SIG-M5 treated with dmso at 0.1 percent for 504 hours (cell line): ENCODE data around the gene PRKAG2.
A peak's percentile ranks its signal among the peaks of the same experiment; 100 is the strongest.

Experiments used
- DNase-seq: peaks from one replicate; lab custom pipeline; 2025; ENCODE audit not compliant: unreplicated experiment; lab: John Stamatoyannopoulos, UW

The PRKAG2 gene

DNA sequence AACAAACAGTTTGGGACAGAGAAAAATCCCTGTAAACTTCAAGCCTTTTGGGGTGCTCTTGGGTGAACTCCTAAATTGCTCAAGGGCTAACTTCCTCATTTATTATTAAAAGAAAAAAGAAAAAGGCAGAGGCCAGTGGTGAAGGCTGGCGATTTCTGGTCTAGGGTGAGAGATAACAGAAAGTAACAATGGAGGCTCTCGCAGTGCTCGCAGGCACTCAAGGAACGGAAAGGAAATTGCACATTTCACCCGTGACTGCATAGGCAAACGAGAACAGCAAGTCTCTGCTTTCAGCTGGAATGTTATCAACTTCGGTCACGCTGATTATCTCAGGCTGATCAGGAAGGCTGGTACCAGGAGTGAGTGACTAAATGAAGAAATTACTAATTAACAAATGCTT lies 70.7 kb downstream of the PRKAG2 start:
- DNase-seq: no peak

DNA sequence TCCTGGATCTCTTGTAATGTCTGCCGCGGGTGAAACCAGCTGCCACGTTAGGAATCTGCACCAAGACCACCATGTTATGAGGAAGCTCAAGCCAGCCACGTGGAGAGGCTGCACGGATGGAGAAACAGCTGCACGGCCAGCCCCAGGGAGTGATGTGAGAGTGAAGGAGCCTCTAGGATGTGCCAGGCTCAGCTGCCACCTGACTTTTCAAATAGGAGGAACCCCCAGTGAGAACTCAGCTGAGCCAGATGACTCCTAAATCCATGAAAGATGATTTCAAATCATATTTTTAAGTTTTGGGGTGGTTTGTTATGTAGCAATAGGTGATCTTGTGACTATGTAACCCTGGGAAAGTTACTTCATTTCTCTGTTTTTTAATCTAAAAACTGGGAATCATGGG lies 71.7 kb downstream of the PRKAG2 start:
- DNase-seq: no peak

DNA sequence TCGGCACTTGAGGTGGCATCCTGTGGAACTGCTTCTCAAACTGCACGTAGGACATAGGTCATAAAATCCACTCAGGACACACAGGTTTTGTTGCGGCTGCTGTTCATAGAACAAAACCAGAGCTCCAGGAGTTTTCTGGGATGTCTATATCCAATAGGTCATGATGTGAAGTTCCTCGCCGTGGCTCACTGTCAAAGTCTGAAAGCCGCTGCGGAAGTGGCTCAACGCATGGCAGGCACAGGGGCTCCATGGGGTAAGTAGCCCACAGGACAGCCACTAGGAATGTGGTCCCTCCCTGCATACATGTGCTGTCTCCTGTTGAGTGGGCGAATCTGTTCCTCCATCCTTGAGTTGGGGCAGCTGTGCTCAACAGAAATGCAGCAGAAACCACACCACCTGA lies 72.2 kb downstream of the PRKAG2 start:
- no peak for DNase-seq

DNA sequence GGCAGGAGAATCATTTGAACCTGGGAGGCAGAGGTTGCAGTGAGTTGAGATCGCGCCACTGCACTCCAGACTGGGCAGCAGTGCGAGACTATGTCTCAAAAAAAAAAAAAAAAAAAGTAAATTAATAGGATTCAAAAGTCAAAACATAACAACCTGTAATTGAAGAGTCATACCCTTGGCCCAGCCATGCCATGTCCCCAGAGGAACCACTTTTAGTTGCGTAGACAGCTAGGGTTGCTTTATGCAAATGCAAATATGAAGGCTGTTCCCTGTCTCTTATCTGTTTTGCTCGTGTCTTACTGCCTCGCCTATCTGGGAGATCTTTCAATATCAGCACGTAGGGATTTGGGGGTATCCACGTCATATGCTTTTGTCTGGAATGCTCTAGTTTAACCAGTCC lies 73.1 kb downstream of the PRKAG2 start:
- DNase-seq: no peak

DNA sequence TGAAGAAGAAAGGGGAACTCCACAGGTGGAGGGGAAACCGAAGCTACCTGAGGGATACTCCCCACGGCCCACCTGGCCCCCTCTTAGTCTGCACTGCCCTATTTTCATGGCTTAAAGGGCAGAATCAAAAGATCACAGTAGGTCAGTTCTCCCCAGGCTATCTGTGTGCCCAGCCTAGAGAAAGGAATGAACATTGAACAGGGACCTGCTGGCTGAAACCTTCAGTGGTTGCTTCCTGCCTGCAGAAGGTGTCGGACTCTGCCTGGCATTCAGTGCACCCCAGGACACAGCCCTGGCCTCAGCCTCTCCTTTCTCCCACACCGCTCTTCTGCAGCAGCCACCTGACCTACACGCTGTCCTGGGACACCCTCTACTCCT lies 74.5 kb downstream of the PRKAG2 start:
- no peak for DNase-seq

DNA sequence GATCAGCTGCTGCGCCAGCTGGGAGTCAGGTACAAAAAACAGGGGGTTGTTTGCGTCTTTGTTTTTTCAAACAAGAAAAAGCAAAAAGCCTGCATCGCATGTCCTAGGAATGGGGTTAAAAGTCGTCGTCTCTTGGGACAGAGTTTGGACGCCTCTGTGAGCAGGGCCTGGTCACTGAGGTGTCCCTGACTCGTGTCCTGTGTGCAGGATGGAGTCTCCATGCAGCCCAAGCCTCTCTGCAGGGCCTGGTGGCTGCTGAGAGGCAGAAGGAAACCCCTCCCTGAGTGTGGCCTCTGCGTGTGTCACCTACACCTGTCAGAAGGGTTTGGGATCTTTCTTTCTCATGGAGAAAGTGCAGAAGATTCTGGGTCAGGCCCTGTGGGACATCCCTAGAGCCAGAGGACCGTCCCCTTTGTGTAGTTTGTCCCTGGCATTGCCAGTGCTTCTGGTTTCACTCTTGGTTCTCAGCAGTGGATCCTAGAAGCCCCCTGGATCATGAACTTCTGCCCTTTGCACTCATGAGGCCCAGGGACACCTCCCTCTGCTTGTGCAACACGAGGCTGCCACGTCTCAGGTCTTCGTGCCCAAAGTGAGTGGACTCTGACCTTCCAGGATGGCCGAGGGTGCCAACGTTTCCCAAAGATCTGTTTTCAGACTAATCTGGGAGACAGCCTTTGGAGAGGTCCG lies 75.0 kb downstream of the PRKAG2 start:
- DNase-seq: no peak

DNA sequence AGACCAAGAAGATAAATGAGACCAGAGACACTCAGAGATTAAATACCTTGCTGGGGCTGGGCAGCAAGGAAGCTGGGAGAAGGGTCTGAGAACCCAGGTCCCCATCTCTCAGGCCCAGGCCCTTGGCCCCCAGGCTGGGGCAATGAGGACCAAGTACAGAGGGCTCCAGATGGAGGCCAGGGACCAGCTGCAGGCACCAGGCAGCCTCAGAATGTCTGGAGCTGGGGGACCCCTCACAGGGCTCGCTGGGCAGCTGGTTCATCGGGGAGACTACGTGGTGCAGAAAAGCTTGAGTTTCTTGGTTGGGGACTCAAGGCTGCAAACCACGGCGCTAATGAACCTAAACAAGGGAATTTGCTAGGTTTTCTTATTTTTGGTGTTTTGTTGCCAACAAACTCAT lies 75.6 kb downstream of the PRKAG2 start:
- no peak for DNase-seq

DNA sequence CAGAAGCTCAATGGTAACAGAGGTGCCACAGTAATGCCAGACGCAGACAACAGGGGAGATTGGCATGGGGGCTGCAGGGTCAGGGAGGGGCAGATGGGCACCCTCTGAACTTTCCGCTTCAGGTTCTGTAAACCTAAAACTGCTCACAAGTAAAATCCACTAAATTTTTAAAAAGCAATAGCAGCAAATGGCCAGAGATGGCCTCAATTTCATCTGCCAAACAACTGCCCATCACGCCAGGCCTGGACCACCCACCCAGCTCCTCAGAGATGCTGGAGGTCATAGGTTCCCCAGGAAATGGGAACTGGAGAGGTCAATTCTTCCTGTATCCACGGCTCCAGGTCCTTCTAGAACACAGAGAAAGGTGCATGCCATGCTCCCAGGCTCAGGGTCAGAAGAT lies 76.1 kb downstream of the PRKAG2 start:
- DNase-seq: no peak

DNA sequence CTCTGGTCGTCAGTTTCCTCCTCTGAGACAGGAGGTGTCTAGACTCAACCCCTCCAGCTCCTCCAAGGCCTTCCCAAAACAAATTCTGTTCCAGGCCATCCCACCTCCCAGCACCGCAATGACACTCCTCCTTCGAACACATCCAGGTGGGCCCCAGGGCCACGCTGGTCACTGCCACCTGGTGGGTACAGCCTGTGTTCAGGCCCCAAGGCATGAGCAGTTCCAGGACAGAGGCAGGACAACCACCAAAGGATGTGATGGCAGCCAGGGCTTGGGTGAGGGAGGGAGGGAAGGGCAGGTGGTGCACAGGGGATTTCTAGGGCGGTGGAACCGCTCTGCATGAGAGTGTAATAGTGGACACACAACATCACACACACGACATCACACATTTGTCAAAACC lies 76.5 kb downstream of the PRKAG2 start:
- DNase-seq: no peak

DNA sequence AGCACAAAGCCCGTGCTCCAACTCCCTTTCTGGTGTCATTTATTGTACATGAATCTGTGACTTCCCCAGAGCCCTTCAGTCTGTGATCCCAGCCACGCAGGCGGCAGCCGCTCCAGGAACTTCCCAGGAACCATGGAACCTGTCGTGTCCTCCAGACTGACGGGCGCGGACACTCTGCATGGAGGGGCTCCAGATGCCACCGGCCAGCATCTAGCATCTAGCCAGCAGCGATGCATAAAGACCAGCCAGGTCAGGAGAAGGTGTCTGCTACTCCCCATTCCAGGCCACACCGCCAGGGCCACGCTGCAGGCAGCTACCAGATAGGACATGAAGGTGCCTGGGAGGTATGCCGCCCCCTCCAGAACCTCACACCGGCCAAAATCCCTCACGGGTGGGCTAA lies 77.4 kb downstream of the PRKAG2 start:
- DNase-seq: no peak

DNA sequence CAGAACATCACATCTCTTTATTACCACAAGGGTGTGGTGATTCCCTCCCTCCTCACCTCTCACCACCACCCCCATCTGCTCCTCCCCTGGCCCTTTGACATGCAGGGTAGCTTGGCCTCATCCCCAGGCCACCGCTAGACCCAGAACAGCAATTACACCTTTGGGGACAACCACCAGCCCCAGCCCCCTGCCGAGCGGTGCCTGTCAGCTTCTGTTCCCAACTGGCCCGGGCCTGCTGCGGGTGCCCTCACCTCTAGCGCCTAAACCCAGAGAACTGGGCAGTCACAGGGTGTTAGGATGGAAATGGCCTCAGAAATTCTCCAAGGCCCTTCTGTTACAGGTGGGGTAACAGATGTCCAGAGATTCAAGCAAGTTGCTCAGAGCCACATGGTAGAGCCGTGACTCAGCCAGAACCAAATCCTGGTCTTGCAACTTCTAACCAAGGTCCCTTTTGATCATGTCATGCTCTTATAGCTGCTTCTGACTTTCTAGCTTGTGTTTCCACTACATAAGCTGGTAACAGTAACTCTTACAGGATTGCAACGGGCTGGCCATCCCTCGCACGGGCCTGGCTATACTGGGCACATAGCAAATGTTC lies 78.0 kb downstream of the PRKAG2 start:
- DNase-seq: no peak

DNA sequence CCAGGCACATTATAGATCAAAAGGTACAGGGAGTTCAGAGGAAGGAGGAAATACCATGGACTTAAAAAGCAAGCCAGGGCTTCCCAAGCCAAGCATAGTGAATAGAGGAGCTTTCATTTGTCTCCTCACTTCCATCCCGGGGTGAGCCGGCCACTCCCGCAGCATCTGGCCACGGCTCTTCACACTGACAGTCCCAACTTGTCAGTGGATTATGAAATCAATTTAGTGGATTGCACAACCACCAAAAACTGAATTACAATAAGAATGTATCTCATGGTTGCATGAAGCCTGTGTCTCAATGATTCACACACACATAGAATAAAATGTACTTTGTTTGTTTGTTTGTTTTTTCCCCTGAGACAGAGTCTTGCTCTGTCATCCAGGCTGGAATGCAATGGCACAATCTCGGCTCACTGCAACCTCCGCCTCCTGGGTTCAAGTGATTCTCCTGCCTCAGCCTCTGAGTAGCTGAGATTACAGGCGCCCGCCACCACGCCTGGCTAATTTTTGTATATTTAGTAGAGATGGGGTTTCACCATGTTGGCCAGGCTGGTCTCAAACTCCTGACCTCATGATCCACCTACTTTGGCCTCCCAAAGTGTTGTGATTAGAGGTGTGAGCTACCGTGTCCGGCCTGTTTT lies 79.1 kb downstream of the PRKAG2 start:
- DNase-seq: peak; percentile 59

DNA sequence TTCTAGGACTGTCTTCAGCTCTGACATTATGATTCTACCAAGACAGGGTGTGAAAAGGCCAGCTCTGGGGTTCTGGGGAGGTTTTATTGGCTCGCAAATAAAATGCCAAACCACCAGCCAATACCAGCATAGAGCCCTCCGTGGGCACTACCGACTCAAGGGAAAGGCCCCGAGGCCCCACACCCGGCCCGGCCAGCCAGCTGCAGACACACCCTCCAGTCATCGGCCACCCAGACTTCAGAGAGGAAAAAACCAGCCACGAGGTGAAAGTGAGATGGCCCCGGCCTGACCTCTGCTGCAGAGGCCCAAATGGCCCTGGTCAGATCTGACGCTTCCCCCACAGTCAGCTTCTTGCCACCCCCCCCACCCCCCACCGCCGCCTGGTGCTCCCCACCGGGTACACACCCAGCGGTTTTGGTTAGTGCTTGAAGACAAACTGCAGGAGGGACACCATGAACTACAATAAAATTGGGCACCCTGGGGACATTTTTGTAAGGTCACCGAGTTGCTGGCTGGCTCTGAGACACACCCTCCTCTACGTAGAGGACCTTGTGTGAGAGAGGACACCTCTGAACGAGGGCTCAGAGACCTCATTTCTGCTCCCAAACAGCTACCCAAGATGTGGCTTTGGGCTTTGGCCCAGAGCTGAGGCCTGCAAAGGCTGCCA lies 79.9 kb downstream of the PRKAG2 start:
- no peak for DNase-seq

DNA sequence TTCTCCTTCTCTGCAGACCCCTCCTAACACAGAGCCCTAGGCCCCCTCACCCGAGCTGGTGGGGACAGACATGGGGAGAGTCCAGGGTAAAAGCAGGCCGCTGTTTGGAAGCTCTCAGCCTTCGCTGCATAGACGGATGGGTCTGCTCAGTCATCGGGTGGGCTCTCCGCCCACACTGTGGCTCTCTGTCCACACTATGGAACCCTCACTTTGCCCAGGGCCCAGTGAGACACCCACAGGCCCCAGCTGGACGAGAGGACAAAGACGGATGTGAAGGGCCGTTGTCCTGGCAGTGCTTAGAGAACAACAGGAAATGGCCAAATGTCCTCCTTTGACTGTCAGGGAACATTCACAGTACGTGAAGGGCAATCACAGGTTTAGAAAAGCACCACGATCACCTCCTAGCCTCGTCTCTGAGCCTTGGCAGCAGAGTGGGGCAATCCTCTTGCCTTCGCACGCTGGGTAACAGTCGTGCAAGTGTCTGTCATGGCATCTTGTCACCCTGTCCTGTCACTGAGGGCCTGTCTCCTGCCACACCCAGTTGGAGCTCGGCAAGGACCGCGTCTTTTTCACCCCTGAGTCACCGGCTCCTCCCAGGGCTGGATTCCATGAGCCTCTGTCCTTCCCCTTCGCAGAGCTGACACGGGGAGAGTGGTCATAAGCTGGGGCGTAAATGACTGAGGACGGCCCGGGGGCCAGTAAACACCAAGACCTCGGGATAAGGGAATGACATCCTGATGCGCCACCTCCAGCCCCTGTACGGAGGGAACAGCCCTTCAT lies 80.6 kb downstream of the PRKAG2 start:
- DNase-seq: no peak

DNA sequence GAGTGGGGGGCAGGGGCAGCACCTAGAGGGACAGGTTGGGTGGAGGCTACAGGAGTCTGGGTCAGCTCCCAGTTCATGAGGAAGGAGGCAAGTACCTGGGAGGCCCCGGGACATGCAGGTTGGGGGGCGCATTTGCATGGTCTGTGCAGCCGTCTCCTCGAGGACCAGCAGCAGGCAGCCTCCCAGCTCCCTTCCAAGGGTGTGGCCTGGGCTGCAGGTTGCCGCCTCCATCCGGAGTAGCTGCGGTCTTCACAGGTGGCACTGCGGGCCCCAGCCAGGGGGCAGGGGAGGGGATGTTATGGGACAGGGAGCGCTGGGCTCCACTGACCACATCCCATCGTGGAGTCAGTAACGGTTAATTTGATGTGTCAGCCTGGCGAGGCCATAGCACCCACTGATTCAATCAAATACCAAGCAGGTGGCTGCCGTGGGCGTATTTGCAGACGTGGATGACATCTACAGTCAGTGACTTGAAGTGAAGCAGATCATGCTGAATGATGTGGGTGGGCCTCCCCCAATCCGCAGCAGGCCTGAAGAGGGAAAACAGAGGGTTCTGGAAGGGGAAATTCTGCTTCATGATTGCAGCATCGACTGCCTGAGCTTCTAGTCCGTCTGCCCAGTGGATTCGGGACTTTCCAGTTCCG lies 81.6 kb downstream of the PRKAG2 start:
- DNase-seq: no peak

DNA sequence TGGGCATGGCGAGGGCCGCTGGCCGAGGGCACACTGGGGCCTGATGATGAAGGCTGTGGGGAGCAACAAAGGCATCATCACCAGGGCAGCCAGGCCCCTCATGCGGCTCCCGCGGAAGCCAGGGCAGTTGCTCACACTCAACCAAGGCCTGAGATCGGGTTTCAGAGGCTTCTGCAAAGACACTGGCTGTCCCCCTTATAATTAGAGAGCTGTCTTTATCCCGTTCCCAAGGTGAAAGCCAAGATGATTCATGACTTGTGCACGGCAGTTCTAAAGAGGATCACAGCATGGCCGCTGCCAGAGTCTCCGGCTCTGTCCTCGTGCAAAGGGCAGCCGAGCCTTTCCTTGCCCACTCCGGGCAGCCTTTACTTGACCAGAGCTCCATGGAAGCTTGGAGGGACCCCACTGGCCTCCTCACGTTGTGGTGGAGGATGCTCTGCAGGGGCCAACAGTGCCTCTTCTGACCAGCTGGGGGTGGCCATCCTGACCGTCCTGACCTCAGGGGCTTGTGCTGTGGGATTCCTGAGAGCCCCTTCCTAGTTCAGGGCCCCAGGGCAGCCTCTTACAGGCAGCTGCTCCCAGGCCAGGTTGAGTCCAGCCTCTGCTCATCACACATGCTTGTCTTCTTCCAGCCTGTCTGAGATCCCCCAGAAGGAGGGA lies 82.3 kb downstream of the PRKAG2 start:
- no peak for DNase-seq

DNA sequence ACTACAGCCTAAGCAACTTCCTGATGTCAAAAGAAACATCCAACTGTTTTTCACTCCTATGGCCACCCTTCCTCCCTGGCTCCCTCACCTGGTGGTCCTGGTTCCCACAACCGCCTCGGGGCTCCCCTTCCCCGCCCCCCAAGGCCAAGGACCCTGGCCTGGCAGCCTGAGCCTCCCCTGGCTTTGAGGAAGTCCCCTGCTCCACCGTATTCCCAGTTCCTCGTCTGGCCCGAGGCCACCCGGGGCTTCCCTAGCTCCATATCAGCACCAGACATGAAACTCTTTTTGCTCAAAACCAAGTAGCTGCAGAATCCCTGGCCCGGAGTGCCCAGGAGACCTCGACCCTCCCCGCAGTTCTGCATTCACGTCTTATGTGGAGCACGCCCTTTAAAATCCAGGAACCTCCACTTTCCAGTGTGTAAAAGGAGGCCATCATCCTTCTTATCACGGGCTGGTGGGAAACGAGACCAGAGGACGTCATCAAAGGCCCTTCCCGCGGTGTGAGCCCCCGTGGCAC lies 82.9 kb downstream of the PRKAG2 start:
- no peak for DNase-seq

DNA sequence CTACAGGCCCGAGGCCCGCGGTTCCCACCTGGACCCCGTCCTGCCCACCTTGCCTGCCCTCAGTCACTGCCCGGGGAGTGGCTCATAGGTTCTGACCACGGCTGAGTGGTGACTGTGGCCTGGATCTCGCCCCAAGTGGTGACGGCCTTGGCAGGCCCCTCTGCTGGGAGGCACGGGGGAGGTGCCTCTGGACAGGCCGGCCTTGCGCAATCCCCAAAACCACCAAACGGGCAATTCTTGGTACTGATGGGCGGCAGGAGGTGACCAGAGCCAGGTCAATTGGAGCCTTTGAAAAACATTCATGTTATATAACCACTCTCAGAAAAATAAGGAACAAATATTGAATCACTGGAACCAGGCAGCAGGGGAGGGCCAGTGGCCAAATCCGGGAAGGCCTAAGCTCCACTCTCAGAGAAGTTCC lies 83.4 kb downstream of the PRKAG2 start:
- DNase-seq: no peak

DNA sequence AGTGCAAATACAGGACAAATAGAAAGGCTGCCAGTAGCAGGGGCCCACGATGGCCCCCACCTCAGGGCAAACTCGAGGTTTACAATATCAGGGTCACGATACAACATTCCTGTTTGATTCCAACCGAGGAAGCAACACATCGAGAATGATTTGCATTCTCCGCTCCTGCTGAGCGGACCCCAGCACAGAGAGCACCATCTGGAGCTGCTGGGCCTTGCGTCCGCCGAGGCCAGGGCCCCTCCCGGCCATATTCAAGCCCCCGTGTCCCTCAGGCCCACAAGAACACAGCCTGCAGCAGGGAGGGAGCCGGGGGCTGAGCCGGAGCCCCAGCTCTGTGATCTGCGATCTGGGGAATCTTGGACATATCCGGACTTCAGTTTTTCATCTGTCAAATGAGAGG lies 84.3 kb downstream of the PRKAG2 start:
- DNase-seq: no peak

DNA sequence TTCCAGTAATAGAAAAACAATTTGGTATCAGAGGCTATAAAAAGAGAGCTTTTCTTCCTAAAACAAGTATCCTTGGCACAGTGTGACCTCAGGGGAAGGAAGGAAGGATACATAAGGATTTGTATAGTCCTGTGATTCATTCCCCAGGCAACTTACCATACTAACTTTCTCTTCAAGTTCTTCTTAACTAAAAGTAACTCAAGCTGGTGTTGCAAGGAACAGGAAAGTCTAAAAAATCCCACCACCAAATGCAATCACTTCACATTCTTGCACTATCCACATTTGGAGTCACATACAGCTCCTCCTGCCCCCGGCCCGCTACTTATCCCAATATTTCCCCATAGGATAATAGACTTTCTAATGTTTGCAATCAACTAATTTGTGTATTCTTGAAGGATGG lies 84.8 kb downstream of the PRKAG2 start:
- no peak for DNase-seq
